Thymus (tissue), 11 donors: Measurements from ENCODE around the gene EHBP1. TPM values are rescaled to one million over a fixed set of nuclear protein-coding genes. Genes with fewer than 3 reads are reported as not detected.
"Not testable (repeated sequence)": the region's sequence is repeated elsewhere in the genome, so short reads cannot be mapped to it uniquely, and the experiment has no call there.

Source experiments
- DNase-seq, 9 donors: peaks; one replicate each; pipeline ENCODE4 v3.0.0-alpha.2; 2013; ENCODE audit warnings: low spot score in 9 of 9, low read depth in 6 of 9, missing footprints in 1 of 9
- H3K27ac ChIP-seq, 2 donors: one replicate each; pipeline ENCODE4 v1.5.1; 2013; ENCODE audit warnings: control low read depth in 1 of 2, low read depth in 1 of 2, low read length in 1 of 2, mild to moderate bottlenecking in 1 of 2, moderate library complexity in 1 of 2
- H3K27me3 ChIP-seq, 2 donors: one replicate each; pipeline ENCODE4 v1.5.1; 2013; ENCODE audit warnings: low read length in 1 of 2; ENCODE audit not compliant: control insufficient read depth in 2 of 2, insufficient read depth in 1 of 2
- H3K36me3 ChIP-seq, 2 donors: one replicate each; pipeline ENCODE4 v1.5.1; 2013; ENCODE audit warnings: low read length in 1 of 2, mild to moderate bottlenecking in 1 of 2, moderate library complexity in 1 of 2; ENCODE audit not compliant: control insufficient read depth in 2 of 2, insufficient read depth in 2 of 2
- H3K4me1 ChIP-seq, 2 donors: one replicate each; pipeline ENCODE4 v1.5.1; 2013; ENCODE audit warnings: low read length in 2 of 2; ENCODE audit not compliant: control insufficient read depth in 2 of 2, insufficient read depth in 2 of 2
- H3K4me3 ChIP-seq, 2 donors: one replicate each; pipeline ENCODE4 v1.5.1; 2013; ENCODE audit warnings: low read length in 2 of 2, control low read depth in 1 of 2, mild to moderate bottlenecking in 1 of 2
- H3K9me3 ChIP-seq, 2 donors: one replicate each; pipeline ENCODE4 v1.5.1; 2013; ENCODE audit warnings: low read length in 1 of 2, mild to moderate bottlenecking in 1 of 2; ENCODE audit not compliant: control insufficient read depth in 2 of 2, insufficient read depth in 1 of 2
- WGBS: extraction: QIAGEN DNeasy Blood & Tissue Kit; methylation state at CpG from one replicate; pipeline ENCODE4 v1.1.7; 2013; 5-methylcytosine and 5-hydroxymethylcytosine counted together
- polyA plus RNA-seq: library from polyadenylated mRNA; stranded (reverse); fragments of 200-250 nt; gene quantifications from one replicate; pipeline ENCODE4 v1.2.3, GENCODE V29; 2013
- total RNA-seq: library from RNA; stranded (reverse); fragments of 120-200 nt; gene quantifications from one replicate; pipeline ENCODE4 v1.2.4, GENCODE V29; 2013
- donor health status: healthy.

The EHBP1 gene
- total and polyA plus RNA-seq, 2 donors = 11.2 to 19.5 TPM

DNA sequence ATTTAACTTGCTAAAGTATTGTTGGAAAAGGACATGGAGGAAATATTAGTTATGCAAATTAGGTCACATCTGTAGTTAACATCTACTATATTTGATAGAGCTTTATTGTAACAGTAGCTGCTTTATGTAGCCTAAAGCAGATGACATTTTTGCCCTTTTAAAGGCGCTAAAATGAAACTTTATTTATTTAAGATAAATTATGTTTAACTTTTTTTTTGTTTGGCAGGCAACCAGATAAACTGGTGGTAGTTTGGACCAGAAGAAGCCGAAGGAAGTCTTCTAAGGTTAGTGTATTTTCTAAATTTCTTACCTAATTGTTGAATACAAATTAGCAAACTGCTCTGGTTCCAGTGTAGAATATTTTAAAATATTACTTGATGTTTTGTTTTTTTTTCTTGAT, 41.7 kb downstream of the EHBP1 start:
- 99% methylated on average over 2 of the region's 2 CpGs for WGBS
- DNase-seq = no peak
- Histone ChIP-seq H3K4me3 (no peak overlapping the region), H3K27me3 (no peaks in the 10 kb centered on the region), H3K36me3 (no peaks in the 10 kb centered on the region), H3K9me3 (no peaks in the 10 kb centered on the region), H3K4me1 (no peaks in the 10 kb centered on the region), H3K27ac (no peak overlapping the region)

DNA sequence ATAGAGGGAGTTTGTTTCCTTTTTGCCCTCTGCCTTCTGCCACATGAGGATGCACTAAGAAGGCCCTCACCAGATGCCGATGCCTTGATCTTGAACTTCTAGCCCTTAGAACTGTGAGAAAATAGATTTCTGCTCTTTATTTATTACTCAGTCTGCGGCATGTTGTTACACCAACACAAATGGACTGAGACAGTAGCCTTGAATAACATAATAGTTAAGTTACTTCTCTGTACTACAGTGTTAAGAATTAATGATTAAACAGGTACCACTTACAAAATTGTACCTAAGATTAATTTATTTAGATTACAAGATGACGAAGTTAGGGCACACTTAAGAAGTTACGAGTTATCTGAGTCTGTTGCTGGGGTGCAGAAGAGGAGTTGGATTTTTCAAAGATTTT, 42.4 kb downstream of the EHBP1 start:
- Histone ChIP-seq H3K27me3 (no peaks in the 10 kb centered on the region), H3K27ac (no peak overlapping the region), H3K9me3 (no peaks in the 10 kb centered on the region), H3K4me3 (no peak overlapping the region), H3K4me1 (no peaks in the 10 kb centered on the region), H3K36me3 (no peaks in the 10 kb centered on the region)
- DNase-seq = no peak
- WGBS = 96% methylated on average over 4 of the region's 4 CpGs

DNA sequence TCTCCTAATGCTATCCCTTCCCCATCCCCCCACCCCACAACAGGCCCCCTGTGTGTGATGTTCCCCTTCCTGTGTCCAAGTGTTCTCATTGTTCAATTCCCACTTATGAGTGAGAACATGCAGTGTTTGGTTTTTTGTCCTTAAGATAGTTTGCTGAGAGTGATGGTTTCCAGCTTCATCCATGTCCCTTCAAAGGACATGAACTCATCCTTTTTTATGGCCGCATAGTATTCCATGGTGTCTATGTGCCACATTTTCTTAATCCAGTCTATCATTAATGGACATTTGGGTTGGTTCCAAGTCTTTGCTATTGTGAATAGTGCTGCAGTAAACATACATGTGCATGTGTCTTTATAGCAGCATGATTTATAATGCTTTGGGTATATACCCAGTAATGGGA, 43.6 kb downstream of the EHBP1 start:
- H3K27me3 ChIP-seq, H3K4me1 ChIP-seq, H3K4me3 ChIP-seq, H3K27ac ChIP-seq, H3K9me3 ChIP-seq, H3K36me3 ChIP-seq, DNase-seq: not testable (repeated sequence)
- WGBS = 94% methylated on average over 1 of the region's 1 CpG

DNA sequence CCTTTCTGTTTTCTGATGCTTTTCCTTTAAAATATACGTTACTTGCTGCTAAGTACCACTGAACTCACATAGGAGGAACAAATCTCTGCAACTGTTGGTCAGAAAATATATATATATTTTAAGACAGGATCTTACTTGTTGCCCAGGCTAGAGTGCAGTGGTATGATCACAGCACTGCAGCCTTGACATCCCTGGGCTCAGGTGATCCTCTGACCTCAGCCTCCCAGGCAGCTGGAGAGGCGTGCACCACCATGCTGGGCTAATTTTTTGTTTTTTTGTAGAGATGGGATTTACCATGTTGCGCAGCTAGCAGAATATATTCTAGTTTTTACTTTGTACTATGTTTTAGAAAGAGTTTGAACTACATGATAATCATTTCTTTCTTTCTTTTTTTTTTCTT, 51.5 kb downstream of the EHBP1 start:
- Histone ChIP-seq H3K9me3 (peaks cover 0 to 7% of the 10 kb centered on the region in 2 donors), H3K4me1 (no peaks in the 10 kb centered on the region), H3K4me3 (no peak overlapping the region), H3K27ac (no peak overlapping the region), H3K36me3 (no peaks in the 10 kb centered on the region), H3K27me3 (no peaks in the 10 kb centered on the region)
- WGBS = over 99% methylated on average over 3 of the region's 3 CpGs
- no peak for DNase-seq

GRCh38 chr2:62760026-62760425, 54.5 kb downstream of the EHBP1 start:
- H3K27ac ChIP-seq = no peak overlapping the region
- H3K9me3 ChIP-seq = no peaks in the 10 kb centered on the region
- WGBS = 97% methylated on average over 2 of the region's 2 CpGs
- H3K4me3 ChIP-seq = no peak overlapping the region
- H3K27me3 ChIP-seq = no peaks in the 10 kb centered on the region
- no peaks in the 10 kb centered on the region for H3K36me3 ChIP-seq
- no peaks in the 10 kb centered on the region for H3K4me1 ChIP-seq
- no peak for DNase-seq

DNA sequence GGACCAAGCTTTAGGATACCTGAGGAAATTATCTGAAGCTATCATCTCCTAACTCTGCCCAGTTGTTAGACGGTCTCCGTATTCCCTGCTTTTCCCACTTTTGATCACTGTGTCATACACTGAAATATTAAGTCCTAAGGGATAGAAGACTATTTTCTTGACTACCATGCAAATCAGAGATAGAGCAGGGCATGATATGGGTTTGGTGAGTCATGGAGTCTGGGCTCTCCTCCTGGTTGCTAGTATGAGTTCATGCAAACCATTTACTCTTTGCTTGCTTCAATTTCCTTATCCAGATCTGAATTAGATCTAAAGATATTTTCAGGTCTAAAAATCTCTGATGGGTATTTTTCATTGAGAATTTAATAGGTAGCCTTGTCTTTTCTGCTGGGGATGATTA, 55.0 kb downstream of the EHBP1 start:
- no peak overlapping the region for H3K4me3 ChIP-seq
- no peak for DNase-seq
- H3K36me3 ChIP-seq = no peaks in the 10 kb centered on the region
- WGBS = over 99% methylated on average over 2 of the region's 2 CpGs
- no peaks in the 10 kb centered on the region for H3K27me3 ChIP-seq
- no peaks in the 10 kb centered on the region for H3K9me3 ChIP-seq
- H3K27ac ChIP-seq = no peak overlapping the region
- H3K4me1 ChIP-seq = no peaks in the 10 kb centered on the region

DNA sequence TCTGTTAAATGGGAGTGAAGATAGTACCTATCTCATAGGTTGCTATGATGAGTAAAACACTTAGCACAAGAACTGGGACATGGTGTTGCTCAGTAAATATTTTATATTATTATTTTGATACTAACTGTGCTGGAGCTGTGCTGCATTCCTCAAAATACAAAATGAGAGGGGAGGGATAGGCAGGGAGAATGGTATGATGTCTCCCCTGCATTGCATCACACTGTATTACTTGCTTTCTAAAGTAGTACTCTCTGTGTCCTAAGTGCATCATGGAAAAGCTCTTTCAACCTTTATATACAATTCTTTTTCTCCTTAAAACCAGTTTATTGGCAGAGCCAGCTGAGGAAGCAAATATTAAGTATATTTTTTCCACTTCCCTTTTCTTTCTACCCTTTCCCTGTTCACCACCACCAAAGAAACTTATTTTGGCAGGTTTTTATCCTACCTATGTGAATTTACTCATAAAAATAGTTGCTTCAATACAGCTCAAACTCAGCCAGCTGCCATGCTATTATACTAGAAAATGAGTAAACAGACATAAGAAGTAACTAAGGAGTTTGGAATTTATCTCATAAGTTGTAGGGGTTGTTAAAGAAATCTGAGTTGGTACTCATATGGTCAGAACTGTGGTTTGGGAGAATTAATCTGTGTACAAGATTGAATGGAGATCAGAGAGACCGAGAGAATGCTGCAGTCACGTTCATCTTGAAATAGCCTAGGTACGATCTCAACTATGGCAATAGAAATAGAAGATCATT, 60.3 kb downstream of the EHBP1 start:
- H3K9me3 ChIP-seq = no peaks in the 10 kb centered on the region
- no peaks in the 10 kb centered on the region for H3K4me1 ChIP-seq
- H3K27ac ChIP-seq = no peak overlapping the region
- H3K36me3 ChIP-seq = no peaks in the 10 kb centered on the region
- no peak for DNase-seq
- no peaks in the 10 kb centered on the region for H3K27me3 ChIP-seq
- H3K4me3 ChIP-seq = no peak overlapping the region
- 99% methylated on average over 3 of the region's 3 CpGs for WGBS

DNA sequence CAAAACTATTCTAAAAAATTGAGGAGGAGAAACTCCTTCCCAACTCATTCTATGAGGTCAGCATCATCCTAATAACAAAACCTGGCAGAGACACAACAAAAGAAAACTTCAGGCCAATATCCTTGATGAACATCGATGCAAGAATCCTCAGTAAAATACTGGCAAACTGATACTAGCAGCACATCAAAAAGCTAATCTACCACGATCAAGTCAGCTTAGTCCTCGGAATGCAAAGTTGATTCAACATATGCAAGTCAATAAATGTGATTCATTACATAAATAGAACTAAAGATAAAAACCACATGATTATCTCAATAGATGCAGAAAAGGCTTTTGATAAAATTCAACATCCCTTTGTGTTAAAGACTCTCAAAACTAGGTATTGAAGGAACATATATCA, 63.1 kb downstream of the EHBP1 start:
- Histone ChIP-seq H3K27me3 (no peaks in the 10 kb centered on the region), H3K4me1 (no peaks in the 10 kb centered on the region)

DNA sequence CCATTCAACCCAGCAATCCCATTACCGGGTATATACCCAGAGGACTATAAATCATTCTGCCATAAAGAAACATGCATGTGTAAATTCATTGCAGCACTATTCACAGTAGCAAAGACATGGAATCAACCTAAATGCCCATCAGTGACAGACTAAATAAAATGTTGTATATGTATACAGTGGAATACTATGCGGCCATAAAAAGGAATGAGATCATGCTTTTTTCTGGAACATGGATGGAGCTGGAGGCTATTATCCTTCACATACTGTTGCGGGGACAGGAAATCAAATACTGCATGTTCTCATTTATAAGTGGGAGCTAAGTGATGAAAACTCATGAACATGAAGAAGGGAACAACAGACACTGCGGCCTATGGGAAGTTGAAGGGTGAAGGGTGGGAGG, 65.1 kb downstream of the EHBP1 start:
- no peak overlapping the region for H3K27ac ChIP-seq
- H3K4me3 ChIP-seq = no peak overlapping the region
- H3K4me1 ChIP-seq = no peaks in the 10 kb centered on the region
- no peaks in the 10 kb centered on the region for H3K9me3 ChIP-seq
- DNase-seq = no peak
- H3K27me3 ChIP-seq = no peaks in the 10 kb centered on the region
- no peaks in the 10 kb centered on the region for H3K36me3 ChIP-seq
- WGBS = 75% methylated on average over 4 of the region's 4 CpGs

More for the DNA sequence above, 63.1 kb downstream of the EHBP1 start:
- H3K4me3 ChIP-seq = no peak overlapping the region
- no peaks in the 10 kb centered on the region for H3K9me3 ChIP-seq
- H3K27ac ChIP-seq = no peak overlapping the region
- H3K36me3 ChIP-seq = no peaks in the 10 kb centered on the region
- no peak for DNase-seq
- 96% methylated on average over 3 of the region's 3 CpGs for WGBS
